GM18951 (cell line): ENCODE measurements around the gene TREM1.
"Not testable (repeated sequence)": the region's sequence is repeated elsewhere in the genome, so short reads cannot be mapped to it uniquely, and the experiment has no call there.

Source experiments
- POLR2A ChIP-seq: IDR thresholded peaks from 4 replicates; pipeline ENCODE4 v1.6.1; 2011; ENCODE audit warnings: mild to moderate bottlenecking; ENCODE audit not compliant: insufficient read length, insufficient read depth; ENCODE audit errors: extremely low read depth
- in situ Hi-C: fragments of 300-500 bp; cut with MboI; formaldehyde crosslinking; loops from one replicate; pipeline ENCODE4 v1.12.0; 2022; ENCODE audit warnings: low sequenced_read_pairs, mixed read lengths, inconsistent platforms; ENCODE audit not compliant: unreplicated experiment

Gene TREM1

DNA sequence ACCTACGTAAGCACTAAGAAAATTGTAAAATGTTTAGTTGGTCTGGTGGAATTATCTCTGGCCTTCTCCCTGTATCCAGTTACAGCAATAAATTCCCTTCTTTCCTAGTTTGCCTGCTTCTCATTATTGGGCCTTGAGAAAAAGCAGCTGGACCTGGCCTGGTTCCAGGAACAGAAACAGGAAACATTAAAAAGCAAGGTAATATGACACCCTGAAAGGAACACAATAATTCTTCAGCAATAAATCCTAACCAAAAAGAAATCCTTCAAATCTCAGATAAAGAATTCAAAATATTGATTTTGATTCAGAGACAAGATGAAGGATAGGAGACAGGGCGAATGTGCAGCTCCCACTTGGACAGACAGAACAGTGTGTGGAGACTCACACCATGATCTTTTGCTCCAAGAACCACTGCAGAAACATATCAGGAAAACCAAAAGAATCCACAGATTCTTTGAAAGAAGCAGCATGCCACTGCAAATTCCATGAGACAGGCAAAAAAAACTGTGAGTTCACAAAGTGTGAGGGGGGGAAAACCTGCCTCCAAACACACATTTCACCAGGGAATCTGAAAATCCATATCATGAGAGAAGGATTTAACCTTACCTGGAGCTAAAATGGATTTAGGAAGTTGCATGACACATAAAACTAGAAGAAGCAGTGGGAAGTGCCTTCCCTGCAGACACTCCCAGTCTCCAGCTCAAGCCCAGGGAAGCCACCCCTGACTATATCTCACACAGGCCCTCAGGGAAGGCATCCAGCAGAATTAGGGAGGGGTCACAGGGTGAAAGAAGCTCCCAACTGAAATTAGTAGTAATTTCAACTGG is 28.9 kb downstream of the TREM1 start:
- no peak for TF ChIP-seq POLR2A
- in situ Hi-C loops, result no loop called here

DNA sequence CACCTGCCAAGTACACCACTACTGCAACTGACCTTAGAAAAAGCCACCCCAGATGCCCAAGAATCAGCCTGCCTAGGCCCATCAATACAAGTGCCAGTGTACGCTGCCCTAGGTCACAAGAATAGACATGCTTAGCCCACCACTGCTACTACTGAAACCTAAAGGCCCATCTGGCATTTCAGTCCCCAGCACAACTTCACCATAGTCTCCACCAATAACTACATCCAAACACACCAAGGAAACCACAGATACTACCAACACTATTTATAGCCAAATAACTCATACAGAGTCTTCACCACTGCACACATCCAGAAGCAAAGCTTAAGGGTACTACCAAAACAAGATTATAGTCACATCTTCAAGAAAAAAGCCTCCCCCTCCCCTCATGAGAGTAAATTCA is 30.1 kb downstream of the TREM1 start:
- in situ Hi-C loops, result no loop called here
- TF ChIP-seq POLR2A, result no peak

DNA sequence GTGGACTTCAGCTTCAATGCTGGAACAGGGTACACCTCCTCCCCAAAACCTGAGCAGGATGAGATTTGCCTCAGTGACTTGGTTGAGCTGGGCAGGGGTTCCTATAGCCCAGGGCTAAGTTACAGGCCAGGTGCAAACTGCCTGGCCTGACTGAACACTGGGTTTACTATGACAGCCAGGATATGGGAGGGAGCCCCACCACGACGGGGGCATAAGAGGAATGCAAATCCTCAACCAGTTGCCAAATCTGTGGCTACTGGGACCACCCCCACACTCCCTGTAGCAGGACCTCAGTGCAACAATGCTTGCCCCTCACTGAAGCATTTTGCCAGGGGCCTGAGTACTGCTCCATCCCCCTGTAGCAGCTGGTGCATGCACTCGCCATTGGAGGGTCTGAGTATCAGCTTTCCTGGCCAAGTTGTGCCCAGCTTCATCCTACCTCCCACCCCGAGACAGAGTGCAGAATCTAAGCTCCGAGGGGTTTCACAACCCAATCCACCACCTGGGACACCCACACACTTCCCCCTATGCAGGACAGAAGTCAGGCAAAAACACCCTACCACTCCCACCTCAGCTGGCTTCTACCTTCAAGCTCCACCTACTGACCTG is 30.7 kb downstream of the TREM1 start:
- TF ChIP-seq POLR2A, result no peak
- in situ Hi-C loops, result no loop called here

DNA sequence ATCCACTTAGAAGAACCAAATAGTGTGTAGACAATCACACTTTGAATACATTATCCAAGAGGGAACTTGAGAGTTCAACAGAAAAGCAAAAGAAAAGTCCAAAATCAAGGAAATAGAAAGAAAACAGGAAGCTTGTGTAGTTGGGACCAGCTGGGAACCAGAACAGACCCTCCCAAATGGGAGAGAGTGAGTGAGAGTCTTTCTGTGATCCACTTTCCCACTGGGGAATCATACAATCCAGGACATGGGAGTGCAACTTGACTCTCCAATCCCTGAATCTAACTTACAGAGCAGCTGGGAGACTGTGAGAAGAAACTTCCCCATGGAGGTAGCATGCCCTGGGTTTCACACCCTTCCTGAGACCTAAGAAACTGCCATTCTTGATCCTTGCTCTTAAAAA is 31.4 kb downstream of the TREM1 start:
- in situ Hi-C loops, result no loop called here
- no peak for TF ChIP-seq POLR2A

DNA sequence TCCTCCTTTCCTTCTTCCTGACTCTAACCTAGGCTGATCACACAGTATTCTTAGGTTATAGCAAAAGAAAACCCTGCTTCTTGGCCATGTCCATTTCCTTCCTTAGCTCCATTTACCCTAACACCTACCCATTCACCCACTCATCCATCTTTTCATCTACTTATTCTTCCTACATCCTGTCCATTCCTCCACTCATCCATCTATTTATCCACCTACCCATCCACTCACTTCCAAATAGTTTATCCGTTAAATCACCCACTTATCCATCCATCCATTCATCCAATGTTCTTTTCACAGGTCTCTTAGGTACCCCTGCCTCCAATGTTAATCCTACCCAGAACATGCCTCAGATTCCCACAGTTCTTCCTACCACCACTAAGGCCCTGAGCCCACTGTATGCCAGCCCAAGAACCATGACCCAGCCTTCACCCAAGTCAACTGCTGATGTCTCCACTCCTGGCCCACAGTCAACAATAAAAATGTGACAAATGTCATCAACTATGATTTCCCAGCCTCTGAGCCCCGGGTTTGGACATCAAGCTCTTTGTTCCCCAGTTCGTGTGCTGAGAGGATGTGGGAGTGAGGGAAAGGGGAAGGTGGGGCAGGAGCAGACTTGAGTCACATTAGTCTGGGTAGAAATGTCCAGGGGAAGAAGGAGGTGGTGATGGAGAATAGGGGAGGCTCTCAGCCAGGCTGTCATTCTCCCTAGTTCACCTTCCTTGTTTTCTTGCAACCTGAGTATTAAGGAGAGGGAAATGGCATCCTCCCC is 33.9 kb downstream of the TREM1 start:
- in situ Hi-C loops, result no loop called here
- no peak for TF ChIP-seq POLR2A

DNA sequence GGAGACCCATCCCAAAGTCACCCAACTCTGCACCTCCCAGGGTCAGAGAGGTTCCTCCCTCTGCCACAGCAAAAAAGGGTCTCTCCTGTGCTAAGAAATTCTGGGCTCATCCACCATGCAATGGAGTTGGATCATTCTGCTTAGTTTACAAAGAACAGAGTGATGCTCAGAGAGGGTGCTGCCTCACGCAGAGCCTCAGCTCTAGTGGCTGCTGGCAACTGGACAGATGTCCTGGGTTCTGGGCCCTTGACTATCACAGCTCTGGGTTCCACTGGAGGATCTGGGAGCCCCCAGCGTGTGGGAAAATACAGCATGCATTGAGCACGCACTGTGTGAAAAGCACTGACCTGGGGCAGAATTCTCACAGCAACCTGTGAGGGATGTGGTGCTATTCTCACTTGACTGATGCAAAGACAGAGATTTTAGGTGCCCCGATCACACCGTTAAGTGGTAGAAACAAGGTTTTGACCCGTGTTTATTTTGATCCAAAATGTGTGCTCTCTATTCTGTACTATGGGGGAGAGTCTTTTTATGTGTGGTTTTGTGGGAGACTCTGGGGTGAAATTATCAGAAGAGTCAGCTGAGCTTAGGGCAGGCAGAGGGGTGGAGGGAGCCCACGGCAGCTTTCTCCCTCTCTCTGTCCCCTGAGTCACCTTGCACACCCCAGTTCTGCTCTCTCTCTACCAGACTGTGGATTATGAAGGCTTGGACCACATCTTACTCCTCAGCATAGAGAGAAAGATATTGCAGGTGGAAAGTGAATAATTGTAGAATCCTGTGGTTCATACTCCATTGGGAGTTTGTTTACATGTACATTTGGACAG is 38.4 kb downstream of the TREM1 start:
- in situ Hi-C loops, result no loop called here
- TF ChIP-seq POLR2A, result no peak

DNA sequence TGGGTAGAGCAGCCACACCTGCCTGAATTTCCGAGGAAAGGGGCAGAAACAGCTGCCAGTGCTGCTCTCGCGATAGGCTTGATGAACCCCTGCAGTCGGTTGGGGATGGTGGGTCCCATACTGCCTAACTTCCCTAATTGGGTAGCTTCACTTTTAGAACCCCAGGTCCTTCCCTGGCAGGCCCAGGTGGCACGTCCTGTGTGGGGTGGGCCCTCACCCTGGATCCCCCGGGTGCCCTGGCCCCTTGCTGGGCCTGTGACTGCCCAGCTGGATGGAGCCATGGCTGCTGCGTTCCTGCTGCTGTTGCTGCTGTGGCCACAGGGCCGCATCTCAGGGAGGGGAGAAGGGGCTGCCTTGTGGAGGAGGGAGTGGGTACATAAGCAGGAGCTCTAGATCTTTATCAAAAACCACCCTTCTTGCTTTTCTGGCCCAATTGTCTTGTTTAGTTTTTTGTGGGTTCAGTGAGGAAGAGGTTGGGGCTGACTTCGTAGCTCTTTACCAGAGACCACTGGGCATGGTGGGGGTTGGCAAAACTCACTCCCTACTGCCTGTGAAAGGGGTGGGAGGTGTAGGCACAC is 39.1 kb downstream of the TREM1 start:
- TF ChIP-seq POLR2A, result no peak
- in situ Hi-C loops, result no loop called here

DNA sequence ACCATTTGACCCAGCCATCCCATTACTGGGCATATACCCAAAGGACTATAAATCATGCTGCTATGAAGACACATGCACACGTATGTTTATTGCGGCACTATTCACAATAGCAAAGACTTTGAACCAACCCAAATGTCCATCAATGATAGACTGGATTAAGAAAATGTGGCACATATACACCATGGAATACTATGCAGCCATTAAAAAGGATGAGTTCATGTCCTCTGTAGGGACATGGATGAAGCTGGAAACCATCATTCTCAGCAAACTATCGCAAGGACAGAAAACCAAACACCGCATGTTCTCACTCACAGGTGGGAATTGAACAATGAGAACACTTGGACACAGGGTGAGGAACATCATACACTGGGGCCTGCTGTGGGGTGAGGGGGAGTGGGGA is 40.0 kb downstream of the TREM1 start:
- in situ Hi-C loops, result not testable (repeated sequence)

DNA sequence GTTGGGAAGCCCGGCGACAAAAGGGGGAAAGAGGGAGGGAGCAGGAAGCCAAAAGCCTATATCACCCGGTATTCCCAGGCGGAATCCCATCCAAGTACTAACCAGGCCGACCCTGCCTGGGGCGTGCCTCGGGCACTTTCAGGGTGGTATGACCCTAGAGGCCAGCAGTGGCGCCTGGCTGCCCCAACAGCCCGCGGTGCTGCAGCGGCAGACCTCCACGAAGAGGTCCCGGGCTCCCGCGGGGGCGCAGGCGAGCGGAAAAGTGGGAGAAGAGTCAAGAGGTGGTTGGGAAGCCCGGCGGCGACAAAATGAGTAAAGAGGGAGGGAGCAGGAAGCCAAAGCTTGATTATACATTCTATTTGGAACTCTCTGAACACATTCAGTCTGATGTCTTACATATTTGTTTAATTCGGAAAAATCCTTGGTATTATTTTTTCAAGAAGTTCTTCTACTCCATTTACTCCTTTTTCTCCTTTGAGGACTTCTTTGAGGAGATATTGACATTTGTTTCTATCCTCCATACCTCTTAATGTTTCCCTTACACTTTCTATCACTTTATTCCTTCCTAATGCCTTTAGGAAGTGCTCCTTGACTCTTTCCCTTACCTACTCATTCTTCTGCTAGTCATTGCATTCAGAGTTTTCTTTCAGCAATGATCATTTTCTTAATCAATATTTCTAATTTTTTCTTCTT is 46.9 kb downstream of the TREM1 start:
- in situ Hi-C loops, result no loop called here
- no peak for TF ChIP-seq POLR2A

DNA sequence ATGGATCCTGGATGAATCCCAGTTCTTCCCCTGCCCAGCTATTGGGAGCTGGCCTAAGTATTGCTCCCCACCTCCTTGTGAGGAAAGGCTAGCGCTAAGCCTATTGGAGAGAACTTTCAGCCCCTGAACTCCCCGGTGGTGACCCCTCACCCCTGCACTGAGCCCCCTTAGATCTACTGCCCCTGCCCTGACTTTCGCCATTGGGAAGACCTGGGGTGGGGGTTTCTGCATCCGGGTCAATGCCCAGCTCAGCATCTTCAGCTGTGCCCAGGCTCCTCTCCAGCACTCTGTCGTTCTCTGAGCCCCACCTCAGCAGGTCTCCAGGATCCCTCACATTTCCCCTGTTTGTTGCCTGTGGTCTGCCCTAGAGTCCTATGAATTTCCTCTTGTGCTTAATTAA is 49.4 kb downstream of the TREM1 start:
- in situ Hi-C loops, result no loop called here
- TF ChIP-seq POLR2A, result no peak

DNA sequence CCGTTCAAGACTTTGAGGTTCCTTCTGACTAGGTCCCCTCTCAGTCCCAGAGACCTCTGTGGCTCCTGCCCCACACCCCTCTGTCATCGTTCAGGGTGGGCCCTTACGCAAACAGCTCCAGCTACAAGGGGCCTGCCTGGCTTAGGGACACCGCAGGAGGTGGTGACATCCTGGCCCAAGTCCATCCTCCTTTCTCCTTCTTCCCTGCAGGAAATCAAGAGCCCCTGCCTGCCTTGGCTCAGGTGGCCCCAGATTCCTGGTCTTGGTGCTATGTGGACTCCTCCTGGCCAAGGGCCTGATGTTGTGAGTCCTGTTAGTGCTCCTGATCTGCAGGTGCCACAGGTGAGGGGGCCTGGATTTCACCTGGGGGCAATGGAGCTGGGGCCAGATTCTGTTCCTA is 50.2 kb downstream of the TREM1 start:
- TF ChIP-seq POLR2A, result no peak
- in situ Hi-C loops, result no loop called here

DNA sequence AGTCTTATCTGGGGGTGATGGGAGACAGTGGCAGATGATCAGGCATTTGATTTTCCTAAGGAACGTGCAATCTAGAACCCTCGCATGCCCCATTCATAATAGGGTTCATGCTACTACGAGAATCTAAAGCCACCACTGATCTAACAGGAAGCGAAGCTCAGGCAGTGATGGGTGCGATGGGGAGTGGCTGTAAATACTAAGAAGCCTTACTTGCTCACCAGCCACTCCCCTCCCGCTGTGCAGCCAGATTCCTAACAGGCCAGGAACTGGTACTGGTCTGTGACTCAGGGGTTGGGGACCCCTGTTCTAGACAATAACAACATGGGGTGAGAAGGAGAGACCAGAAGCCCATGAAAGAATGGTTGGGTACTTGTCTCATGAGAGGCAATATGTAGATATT is 53.8 kb downstream of the TREM1 start:
- TF ChIP-seq POLR2A, result no peak
- in situ Hi-C loops, result no loop called here
